NCI-H2107 treated with DMSO at 0.1 percent for 48 hours (cell line): ENCODE measurements around the gene MRPL18.
"Not testable (repeated sequence)": the region's sequence is repeated elsewhere in the genome, so short reads cannot be mapped to it uniquely, and the experiment has no call there.

Experiments used
- DNase-seq: peaks from one replicate; lab custom pipeline; 2025; ENCODE audit not compliant: unreplicated experiment; lab: John Stamatoyannopoulos, UW

Gene MRPL18

GRCh38 chr6:159790149-159790955 is at the start of gene MRPL18:
MRPL18 (plus strand) TSS chr6:159790467; CDS start chr6:159790588, 121 bp downstream.
- peak; percentile 90 for DNase-seq

GRCh38 chr6:159742165-159742564 is 48.1 kb upstream of the MRPL18 start:
- no peak for DNase-seq

- DNase-seq = no peak
Observed at GRCh38 chr6:159745081-159745480, 45.2 kb upstream of the MRPL18 start.

GRCh38 chr6:159746759-159747158 is 43.5 kb upstream of the MRPL18 start:
- DNase-seq = no peak

- DNase-seq = not testable (repeated sequence)
Observed at GRCh38 chr6:159748127-159748526, 42.1 kb upstream of the MRPL18 start.

GRCh38 chr6:159751448-159751847 is 38.8 kb upstream of the MRPL18 start:
- no peak for DNase-seq

- no peak for DNase-seq
Observed at GRCh38 chr6:159753081-159753872, 37.0 kb upstream of the MRPL18 start.

- DNase-seq = no peak
Observed at GRCh38 chr6:159754401-159754800, 35.9 kb upstream of the MRPL18 start.

- DNase-seq = no peak
Observed at GRCh38 chr6:159754959-159755914, 35.0 kb upstream of the MRPL18 start.

GRCh38 chr6:159756508-159756907 is 33.8 kb upstream of the MRPL18 start:
- no peak for DNase-seq

GRCh38 chr6:159758031-159759001 is 32.0 kb upstream of the MRPL18 start:
- no peak for DNase-seq

GRCh38 chr6:159759645-159760044 is 30.6 kb upstream of the MRPL18 start:
- no peak for DNase-seq

GRCh38 chr6:159760602-159761057 is 29.6 kb upstream of the MRPL18 start:
- no peak for DNase-seq

GRCh38 chr6:159761129-159761872 is 29.0 kb upstream of the MRPL18 start:
- no peak for DNase-seq

- peak; percentile 84 for DNase-seq
Observed at GRCh38 chr6:159761873-159762680, 28.2 kb upstream of the MRPL18 start, which contains the start of gene ACAT2. ACAT2 (plus strand) TSS chr6:159762045; CDS start chr6:159762088, 43 bp downstream.

- DNase-seq = no peak
Observed at GRCh38 chr6:159762681-159763293, 27.5 kb upstream of the MRPL18 start.

GRCh38 chr6:159766906-159767305 is 23.4 kb upstream of the MRPL18 start:
- no peak for DNase-seq

- no peak for DNase-seq
Observed at GRCh38 chr6:159769470-159769869, 20.8 kb upstream of the MRPL18 start.
